K562 (cell line): ENCODE results near the gene ZNF2.

Experiments used
- EP300 ChIP-seq: IDR thresholded peaks from 2 replicates; pipeline ENCODE4 v1.6.1; 2012; ENCODE audit warnings: low read length, improper control_type of control experiment
- SMARCA4 ChIP-seq: fragments of 450-650 bp; IDR thresholded peaks from 2 replicates; pipeline ENCODE4 v1.6.1; 2016
- ZNF766 ChIP-seq: fragments of 200-800 bp; sonication (Bioruptor generic); conservative IDR thresholded peaks from 2 replicates; pipeline ENCODE4 v1.6.1; 2016; ENCODE audit warnings: missing genetic modification characterization, missing compliant biosample characterization

DNA sequence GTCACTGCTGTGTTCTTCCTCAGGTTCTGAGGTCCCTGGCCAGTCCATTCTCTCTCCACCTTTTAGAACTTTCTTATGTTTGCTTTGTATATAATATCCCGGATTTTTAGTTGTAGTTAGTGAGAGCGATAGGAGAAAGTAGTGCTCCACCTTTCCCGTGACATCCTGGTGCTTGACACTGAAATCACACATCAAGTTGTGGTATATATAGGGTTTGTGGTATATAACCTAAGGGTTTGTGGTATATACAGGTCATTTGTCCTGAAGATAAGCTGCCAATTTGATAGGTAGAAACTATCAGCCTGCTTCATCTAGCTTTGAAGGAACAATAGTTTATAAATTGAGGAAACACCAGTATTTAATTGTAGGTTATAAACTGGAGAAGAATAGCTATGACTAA, 54.8 kb downstream of the ZNF2 start:
- TF ChIP-seq EP300 (no peak), SMARCA4 (no peak), ZNF766 (CRISPR knock-in tag) (no peak)
